ENCODE results near the gene RTN4RL1.

DNA sequence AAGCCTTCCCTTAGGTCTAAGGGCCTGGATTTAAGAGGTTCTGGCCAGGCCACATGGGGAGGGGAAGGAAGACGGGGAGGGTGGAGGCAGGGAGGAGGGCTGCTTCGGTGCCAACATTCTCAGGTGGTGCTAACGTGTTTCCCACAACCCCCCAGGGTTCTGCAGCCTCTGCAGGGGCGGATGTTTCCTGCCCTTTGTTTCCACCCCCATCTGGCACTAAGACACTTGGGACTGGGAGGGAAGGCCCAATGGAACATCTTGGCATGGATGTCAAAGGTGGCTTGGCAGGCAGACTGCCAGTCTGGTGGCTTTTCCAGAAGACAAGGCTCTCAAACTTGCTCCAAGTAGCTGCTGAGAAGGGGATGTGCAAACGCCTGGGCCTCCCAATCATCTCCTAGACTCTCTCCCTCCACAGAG is 42.5 kb upstream of the RTN4RL1 start:
- TF ChIP-seq CTCF (IDR thresholded peaks at IDR 0.05) (no peak), POLR2A (IDR thresholded peaks at IDR 0.05) (no peak)

All from heart left ventricle (tissue), 13 donors.